Body of pancreas (tissue), 4 donors: ENCODE measurements around the gene APOA4.

Source experiments
- CTCF ChIP-seq, 7 experiments: fragments of 450-650 bp in 4 of 7; fragments of 200-600 bp in 3 of 7; sonication (generic) in 3 of 7; IDR thresholded peaks; one replicate each; pipeline ENCODE4 v1.5.1; 2016 to 2019; ENCODE audit warnings: antibody characterized with exemption in 7 of 7
- POLR2A ChIP-seq, 3 donors: fragments of 450-650 bp; IDR thresholded peaks; one replicate each; pipeline ENCODE4 v1.6.1; 2016; ENCODE audit warnings: antibody characterized with exemption in 3 of 3, mild to moderate bottlenecking in 2 of 3

GRCh38 chr11:116788975-116789374 lies 34.1 kb downstream of the APOA4 start:
- TF ChIP-seq CTCF (IDR thresholded peaks at IDR 0.05) = no peak
- TF ChIP-seq POLR2A (IDR thresholded peaks at IDR 0.05) = no peak
